CMK (cell line): ENCODE results near the gene GSTM5.
"Not testable (repeated sequence)": the region's sequence is repeated elsewhere in the genome, so short reads cannot be mapped to it uniquely, and the experiment has no call there.

ENCODE experiments used
- DNase-seq: peaks from one replicate; pipeline ENCODE4 v3.0.0-alpha.2; 2010; ENCODE audit warnings: low read depth

The GSTM5 gene

DNA sequence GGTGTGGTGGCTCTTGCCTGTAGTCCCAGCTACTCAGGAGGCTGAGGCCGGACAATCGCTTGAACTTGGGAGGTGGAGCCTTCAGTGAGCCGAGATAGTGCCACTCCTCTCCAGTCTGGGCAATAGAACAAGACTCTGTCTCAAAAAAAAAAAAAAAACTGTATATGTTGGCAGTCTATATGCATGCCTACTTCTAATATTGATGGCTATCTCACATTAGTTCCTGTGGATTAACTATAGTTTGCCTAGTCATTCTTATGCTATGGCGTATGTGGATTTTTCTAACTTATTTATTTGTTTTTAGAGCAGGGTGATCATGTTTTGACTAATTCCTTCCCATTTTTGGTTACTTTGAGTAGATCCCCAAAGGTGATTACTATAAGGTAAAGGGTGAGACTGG, 15.0 kb upstream of the GSTM5 start:
- DNase-seq: no peak

DNA sequence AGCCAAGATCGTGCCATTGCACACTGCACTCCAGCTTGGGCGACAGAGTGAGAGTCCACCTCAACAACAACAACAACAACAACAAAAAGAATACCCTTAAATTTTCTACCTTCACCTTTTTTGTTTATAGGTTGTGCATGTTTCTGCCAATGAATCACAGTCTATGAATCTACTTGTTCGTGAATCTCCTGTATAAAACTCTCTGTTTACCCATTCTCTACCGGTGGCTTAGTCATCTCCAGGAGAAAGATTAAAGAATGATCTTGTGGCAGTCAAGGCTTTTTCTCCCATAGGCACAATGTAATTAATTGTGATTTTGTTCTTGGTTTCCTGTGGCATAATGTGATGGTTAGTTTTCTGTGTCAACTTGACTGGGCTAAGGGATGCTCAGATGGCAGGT, 14.2 kb upstream of the GSTM5 start:
- DNase-seq: not testable (repeated sequence)

DNA sequence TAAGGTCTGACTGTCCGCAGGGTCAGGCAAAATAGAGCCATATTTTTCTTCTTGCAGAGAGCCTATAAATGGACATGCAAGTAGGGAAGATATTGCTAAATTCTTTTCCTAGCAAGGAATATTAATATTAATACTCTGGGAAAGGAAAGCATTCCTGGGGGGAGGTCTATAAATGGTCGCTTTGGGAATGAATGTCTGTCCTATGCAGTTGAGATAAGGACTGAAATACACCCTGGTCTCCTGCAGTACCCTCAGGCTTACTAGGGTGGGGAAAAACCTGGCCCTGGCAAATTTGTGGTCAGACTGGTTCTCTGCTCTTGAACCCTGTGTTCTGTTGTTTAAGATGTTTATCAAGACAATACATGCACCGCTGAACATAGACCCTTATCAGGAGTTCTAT, 9.1 kb upstream of the GSTM5 start:
- DNase-seq: not testable (repeated sequence)

GRCh38 chr1:109704173-109704572, 7.9 kb upstream of the GSTM5 start:
- DNase-seq: no peak

- DNase-seq: no peak
These were observed 6.6 kb upstream of the GSTM5 start for GRCh38 chr1:109705411-109705810.

GRCh38 chr1:109708949-109709348, 3.1 kb upstream of the GSTM5 start:
- DNase-seq: not testable (repeated sequence)

DNA sequence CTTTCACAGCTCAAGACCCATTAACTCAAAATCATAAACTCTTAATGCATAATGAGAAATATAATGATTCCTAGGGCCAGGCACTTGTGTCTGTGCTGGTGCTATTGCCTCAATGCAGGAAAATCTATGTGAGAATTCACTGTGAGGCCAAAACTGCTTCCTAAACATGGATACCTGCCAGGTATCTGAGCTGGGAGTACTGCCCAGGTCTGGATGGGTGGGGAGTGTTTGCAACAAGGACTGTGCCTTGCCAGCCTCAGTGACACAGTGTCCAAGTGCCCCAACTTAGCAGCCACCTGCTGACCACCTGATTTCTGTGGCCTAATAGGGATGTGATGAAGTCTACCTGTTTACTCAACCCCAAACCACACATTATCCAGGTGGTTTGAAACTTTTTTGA, 2.2 kb upstream of the GSTM5 start:
- not testable (repeated sequence) for DNase-seq

GRCh38 chr1:109712321-109712864, 342 bp downstream of the GSTM5 start:
- DNase-seq: no peak

DNA sequence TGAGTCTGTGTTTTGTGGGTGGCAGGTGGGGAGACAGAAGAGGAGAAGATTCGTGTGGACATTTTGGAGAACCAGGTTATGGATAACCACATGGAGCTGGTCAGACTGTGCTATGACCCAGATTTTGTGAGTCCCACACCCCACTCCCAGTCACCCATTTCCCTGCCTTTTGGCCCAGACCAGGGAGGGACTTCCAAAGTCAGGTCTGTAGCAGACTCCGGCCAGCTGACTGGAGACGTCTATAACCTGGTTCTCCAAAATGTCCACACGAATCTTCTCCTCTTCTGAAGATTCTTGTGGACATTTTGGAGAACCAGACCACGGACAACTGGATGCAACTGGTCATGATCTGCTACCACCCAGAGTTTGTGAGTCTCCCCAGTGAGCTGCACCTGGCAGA, 1.6 kb downstream of the GSTM5 start:
- no peak for DNase-seq

- DNase-seq: no peak
These were observed 2.8 kb downstream of the GSTM5 start for GRCh38 chr1:109714661-109715372.

- no peak for DNase-seq
These were observed 4.1 kb downstream of the GSTM5 start for GRCh38 chr1:109716121-109716520.

DNA sequence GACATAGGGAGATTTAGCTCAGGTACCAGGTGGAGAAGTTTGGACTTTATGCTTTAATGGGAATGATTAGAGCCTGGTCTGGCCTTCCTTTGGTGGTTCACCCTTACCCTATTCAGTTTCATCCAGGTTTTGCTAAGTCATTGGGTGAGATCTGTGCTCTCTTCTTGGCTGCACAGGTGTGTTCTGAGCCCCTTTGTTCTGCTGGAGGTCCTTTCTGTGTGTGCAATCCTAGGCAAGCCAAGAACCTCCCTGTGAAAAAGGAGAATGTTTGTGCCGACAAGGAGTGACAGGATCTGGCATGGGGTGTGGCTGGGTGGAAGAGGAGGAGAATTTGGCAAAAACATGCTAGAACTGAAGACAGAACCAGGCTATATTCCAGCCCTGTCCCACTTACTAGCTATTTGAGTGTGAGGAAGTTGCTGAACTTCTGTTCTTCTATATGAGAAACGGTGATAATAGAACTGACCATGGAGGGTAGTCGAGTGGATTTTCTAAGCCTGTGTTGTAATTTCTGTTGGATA, 4.6 kb downstream of the GSTM5 start:
- DNase-seq: no peak

DNA sequence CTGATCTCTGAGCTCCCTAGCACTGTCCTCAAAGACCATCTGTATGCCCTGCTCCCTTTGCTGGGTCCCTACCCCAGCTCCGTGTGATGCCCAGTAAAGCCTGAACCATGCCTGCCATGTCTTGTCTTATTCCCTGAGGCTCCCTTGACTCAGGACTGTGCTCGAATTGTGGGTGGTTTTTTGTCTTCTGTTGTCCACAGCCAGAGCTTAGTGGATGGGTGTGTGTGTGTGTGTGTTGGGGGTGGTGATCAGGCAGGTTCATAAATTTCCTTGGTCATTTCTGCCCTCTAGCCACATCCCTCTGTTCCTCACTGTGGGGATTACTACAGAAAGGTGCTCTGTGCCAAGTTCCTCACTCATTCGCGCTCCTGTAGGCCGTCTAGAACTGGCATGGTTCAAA, 5.7 kb downstream of the GSTM5 start:
- no peak for DNase-seq

GRCh38 chr1:109718495-109718894, 6.4 kb downstream of the GSTM5 start:
- DNase-seq: no peak

DNA sequence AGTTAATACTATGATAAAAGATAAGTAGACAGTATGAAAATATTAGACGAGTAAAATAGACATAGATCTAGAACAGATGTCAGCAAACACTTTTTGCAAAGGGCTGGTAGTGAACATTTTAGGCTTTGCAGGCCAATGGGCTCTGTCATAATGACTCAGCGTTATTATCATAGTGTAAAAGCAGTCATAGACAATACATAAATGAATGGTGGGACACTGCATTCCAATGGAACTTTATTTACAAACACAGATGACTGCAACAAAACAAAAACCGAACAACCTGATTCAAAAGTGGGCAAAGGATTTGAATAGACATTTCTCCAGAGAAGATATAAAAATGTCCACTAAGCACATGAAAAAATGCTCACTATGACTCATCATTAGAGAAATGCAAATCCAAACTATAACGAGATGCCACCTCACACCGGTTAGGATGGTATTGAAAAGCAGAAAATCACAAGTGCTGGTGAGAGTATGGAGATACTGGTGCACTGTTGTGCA, 7.3 kb downstream of the GSTM5 start:
- no peak for DNase-seq

DNA sequence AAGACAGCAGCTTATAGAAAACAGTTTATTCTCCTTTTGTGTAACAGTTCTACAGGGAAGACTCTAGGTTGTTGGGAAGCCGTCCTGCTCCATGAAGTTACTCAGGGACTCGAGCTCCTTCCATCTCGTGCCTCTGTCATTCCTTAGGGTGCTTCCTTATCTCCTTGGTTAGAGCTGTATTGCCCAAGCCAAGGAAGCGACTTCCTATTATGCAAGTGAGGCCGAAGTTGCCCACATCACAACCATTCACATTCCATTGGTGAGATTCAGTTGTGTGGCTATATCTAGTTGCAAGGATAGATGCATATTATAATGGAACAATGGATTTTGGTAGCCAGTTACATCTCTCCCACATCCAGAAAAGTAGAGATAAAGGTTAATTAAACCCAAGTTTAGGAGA, 9.0 kb downstream of the GSTM5 start:
- no peak for DNase-seq

DNA sequence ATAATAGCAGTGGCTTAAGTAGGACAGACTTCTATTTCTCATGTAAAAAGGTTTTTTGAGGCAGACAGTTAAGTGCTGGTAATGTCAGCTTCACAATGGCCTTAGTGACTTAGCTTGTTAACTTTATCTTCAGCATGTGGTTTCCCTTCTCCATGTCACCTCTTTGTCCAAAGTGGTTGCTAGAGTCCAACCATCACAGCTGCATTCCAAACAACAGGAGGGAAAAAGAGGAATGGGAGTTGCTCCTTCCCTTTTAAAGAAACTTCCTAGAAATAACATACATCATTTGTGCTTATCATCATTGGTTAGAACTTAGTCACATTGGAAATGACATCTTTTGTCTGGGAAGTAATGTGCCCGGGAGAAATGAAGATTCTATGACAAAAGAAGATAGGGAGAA, 9.9 kb downstream of the GSTM5 start:
- DNase-seq: no peak

GRCh38 chr1:109722908-109723691, 11.0 kb downstream of the GSTM5 start:
- no peak for DNase-seq

DNA sequence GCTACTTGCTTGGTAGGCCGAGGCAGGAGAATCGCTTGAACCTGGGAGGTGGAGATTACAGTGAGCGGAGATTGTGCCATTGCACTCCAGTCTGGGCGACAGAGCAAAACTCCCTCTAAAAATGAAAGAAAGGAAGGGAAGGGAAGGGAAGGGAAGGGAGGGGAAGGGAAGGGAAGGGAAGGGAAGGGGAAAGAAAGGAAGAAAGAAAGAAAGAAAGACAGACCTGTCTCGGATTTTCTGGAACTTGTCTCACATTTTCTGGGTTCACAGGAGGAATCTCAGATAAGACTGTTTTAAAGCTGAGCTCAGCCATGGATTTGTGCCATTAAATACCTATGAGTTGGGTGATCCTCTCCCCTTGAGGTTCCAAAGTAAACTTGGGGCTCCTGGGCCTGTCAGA, 12.9 kb downstream of the GSTM5 start:
- DNase-seq: no peak

- no peak for DNase-seq
These were observed 13.5 kb downstream of the GSTM5 start for GRCh38 chr1:109725510-109725909.

DNA sequence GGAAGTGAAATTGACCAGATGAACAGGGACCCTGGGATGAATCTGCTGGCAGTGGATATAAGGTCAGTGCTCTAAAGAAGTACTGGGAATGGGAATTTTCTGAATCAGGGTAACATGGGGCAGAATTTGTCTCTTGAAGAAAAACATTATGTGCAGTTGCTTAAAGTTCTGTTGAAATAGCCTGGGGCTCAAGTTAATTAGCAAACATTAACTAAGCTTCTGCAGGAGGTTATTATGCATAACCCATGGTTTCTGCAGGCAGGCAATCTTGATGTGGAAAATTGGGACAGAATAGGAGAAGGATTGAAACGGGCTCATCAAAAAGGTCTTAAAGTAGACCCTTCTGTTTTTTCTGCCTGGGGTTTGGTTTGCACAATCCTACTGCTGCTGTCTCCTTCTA, 14.0 kb downstream of the GSTM5 start:
- DNase-seq: no peak

GRCh38 chr1:109726728-109727373, 14.8 kb downstream of the GSTM5 start:
- DNase-seq: no peak
